NCI-H2227 (cell line): Measurements from ENCODE around the gene PLXNB2.
A peak's percentile ranks its signal among the peaks of the same experiment; 100 is the strongest.

ENCODE experiments used
- DNase-seq: peaks from one replicate; lab custom pipeline; 2025; ENCODE audit not compliant: unreplicated experiment; lab: John Stamatoyannopoulos, UW

Gene PLXNB2

GRCh38 chr22:50236731-50237409 lies 70.6 kb downstream of the PLXNB2 start:
- peak; percentile 26 for DNase-seq

DNA sequence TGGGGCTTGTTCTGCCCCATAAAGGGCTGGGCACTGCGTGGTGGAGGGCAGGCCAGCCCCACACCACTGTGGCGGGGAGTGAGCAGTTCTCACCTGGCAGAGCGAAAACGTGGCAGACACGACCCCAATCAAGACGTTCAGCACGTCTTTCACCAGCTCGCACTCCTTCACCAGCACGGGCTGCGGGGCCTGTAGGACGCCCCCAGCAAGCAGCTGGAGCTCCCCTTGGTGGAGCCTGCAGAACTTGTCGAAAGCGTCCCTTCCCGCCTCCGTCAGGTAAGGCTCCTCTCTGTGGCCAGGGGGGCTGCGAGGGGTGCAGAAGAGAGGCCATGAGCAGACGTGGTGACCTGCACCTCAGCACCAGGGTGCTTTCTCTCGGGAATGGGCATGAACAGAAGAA lies 74.2 kb downstream of the PLXNB2 start:
- no peak for DNase-seq

GRCh38 chr22:50232481-50233151 lies 74.8 kb downstream of the PLXNB2 start:
- no peak for DNase-seq

GRCh38 chr22:50229370-50229769 lies 78.1 kb downstream of the PLXNB2 start:
- DNase-seq, result no peak

DNA sequence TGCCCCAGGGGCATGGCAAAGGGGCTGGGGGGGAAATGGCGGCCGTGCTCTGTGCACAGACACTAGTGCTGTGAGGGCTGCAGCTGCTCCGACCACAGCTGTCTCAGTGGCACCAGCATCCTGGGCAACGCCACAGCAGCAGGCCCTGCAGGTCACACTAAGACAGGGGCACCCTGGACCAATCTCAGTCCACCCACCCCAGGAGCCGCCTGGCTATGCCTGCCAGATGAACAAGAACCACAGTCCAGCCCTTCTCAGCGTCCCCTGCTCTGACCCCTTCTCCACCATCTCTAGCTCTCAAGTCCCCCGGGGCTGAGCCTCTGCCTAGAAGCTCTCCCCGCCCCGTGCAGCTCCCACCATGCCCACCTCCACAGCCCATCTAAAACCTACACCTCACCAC lies 79.1 kb downstream of the PLXNB2 start:
- no peak for DNase-seq

DNA sequence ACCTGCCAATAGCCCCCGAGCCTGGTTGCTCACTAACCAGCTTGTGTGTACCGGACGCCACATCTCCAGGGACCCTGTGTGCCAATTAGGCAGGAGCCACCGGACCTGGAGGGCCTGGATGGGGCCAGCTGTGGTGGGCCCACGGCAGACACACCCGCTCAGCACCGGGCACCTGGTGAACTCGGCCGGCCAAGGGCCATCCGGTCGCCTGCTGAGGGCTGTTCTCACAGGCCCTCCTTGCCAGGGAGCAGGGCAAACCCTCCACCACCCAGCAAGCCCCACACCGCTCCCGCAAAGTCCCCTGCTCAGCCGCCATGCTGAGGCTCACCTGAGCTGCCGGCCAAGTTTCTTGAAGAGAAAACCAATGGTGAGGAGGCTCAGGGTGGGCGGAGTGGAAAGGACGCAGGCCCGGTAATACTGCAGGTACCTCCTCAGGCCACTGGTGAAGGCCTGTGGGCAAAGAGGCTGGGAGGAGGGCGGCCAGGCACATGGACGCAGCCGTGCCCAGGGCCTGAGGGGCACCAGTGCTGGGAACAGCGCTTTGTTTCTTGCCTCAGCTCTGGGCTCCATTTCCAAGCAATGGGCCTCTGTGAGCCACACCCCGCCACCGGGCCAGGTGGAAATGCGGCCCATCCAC lies 79.7 kb downstream of the PLXNB2 start:
- no peak for DNase-seq

GRCh38 chr22:50226875-50227165 lies 80.6 kb downstream of the PLXNB2 start:
- DNase-seq, result no peak

- no peak for DNase-seq
Measured at GRCh38 chr22:50226063-50226874, 81.2 kb downstream of the PLXNB2 start.

DNA sequence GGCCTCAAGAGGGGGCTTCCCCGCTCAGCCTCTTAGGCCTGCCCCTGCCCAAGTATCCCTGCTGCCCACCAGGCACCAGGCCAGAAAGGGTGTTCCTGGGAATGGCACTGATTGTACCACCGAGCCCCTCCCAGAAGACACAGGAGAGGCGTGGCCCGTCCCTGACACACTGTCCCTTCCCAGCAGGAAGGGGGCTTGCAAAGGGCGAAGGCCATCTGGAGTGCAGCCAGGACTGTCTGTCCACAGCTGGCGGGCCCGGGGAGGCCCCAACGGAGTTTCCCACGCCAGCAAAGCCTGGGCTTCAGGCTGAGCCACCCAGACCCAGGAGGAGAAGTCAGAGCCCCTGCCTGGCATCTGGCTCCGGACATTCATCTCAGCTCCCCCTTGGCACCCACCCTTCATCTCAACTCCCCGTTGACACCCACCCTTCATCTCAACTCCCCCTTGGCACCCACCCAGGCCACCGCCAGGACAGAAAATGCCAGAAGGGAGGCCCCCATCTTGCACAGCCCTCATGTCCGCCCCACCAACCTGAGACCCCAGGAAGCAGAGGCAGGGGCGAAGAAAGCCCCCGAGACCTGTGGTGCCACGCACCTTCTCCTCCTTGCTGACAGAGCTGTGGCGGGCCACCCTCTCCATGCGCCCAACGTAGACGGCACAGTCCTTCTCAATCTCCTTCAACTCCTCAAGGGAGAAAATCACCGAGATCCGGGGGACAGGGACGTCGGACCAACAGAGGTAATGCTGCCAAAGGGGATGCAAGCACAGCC lies 82.1 kb downstream of the PLXNB2 start:
- no peak for DNase-seq
